CD4-positive, alpha-beta T cell treated with Interleukin-17A for 1 hour (primary cell): ENCODE data around the gene PTGER4.

Experiments
- DNase-seq: peaks from one replicate; pipeline ENCODE4 v3.0.0-alpha.2; 2020

Gene PTGER4

GRCh38 chr5:40672425-40672824, 7.3 kb upstream of the PTGER4 start:
- DNase-seq: no peak

GRCh38 chr5:40674661-40675235, 5.0 kb upstream of the PTGER4 start:
- DNase-seq: no peak

GRCh38 chr5:40675396-40676133, 4.2 kb upstream of the PTGER4 start:
- peak; percentile 71 for DNase-seq

- no peak for DNase-seq
These were observed 2.9 kb upstream of the PTGER4 start for GRCh38 chr5:40676613-40677343.

- DNase-seq: no peak
These were observed 2.3 kb upstream of the PTGER4 start for GRCh38 chr5:40677456-40677855.

- DNase-seq: peak; percentile 65
These were observed 1.7 kb upstream of the PTGER4 start for GRCh38 chr5:40678026-40678425.

GRCh38 chr5:40678460-40679147, 1.1 kb upstream of the PTGER4 start:
- DNase-seq: no peak

- DNase-seq: peak; percentile 93
These were observed 385 bp upstream of the PTGER4 start for GRCh38 chr5:40679148-40679912.

- peak; percentile 64 for DNase-seq
These were observed 1.1 kb downstream of the PTGER4 start for GRCh38 chr5:40680741-40681362.

GRCh38 chr5:40681363-40682153, 1.8 kb downstream of the PTGER4 start:
- DNase-seq: peak; percentile 46

- no peak for DNase-seq
These were observed 2.7 kb downstream of the PTGER4 start for GRCh38 chr5:40682154-40683017.

- DNase-seq: no peak
These were observed 3.6 kb downstream of the PTGER4 start for GRCh38 chr5:40683305-40683704.

GRCh38 chr5:40685193-40685592, 5.5 kb downstream of the PTGER4 start:
- DNase-seq: no peak

GRCh38 chr5:40685976-40686486, 6.3 kb downstream of the PTGER4 start:
- DNase-seq: no peak

GRCh38 chr5:40687321-40687720, 7.6 kb downstream of the PTGER4 start:
- peak; percentile 62 for DNase-seq

GRCh38 chr5:40688127-40688761, 8.5 kb downstream of the PTGER4 start:
- peak; percentile 91 for DNase-seq

GRCh38 chr5:40688996-40689395, 9.3 kb downstream of the PTGER4 start:
- DNase-seq: no peak

GRCh38 chr5:40689438-40689837, 9.7 kb downstream of the PTGER4 start:
- DNase-seq: peak; percentile 56

- DNase-seq: no peak
These were observed 10.6 kb downstream of the PTGER4 start for GRCh38 chr5:40690267-40690666.

GRCh38 chr5:40691894-40692293, 12.2 kb downstream of the PTGER4 start:
- no peak for DNase-seq
